Skin of body (tissue), 2 donors: ENCODE results near the gene TSPAN1. TPM values are rescaled to one million over a fixed set of nuclear protein-coding genes. Genes with fewer than 3 reads are reported as not detected.

Experiments
- DNase-seq: peaks from one replicate; lab custom pipeline; 2025; lab: John Stamatoyannopoulos, UW
- total RNA-seq: library from RNA; depleted of rRNA; stranded (reverse); fragments of >200 nt; gene quantifications from one replicate; pipeline ENCODE4 v1.2.3, GENCODE V29; 2014

The TSPAN1 gene
- 0.39 TPM for total RNA-seq

GRCh38 chr1:46174448-46175231 lies at the start of gene TSPAN1:
Gene TSPAN1 (plus strand): TSS chr1:46175087. CDS start chr1:46181108, 6,021 bp downstream.
- no peak for DNase-seq

- DNase-seq: no peak
Observed at GRCh38 chr1:46128344-46128743, 46.5 kb upstream of the TSPAN1 start.

GRCh38 chr1:46130121-46130520 lies 44.8 kb upstream of the TSPAN1 start:
- DNase-seq: no peak

- no peak for DNase-seq
Observed at GRCh38 chr1:46130606-46131005, 44.3 kb upstream of the TSPAN1 start.

- no peak for DNase-seq
Observed at GRCh38 chr1:46131093-46131492, 43.8 kb upstream of the TSPAN1 start.

GRCh38 chr1:46131712-46132528 lies 43.0 kb upstream of the TSPAN1 start:
- no peak for DNase-seq

GRCh38 chr1:46132529-46133180 lies 42.2 kb upstream of the TSPAN1 start, which contains the start of gene PIK3R3:
Gene PIK3R3 (minus strand): TSS chr1:46132629. CDS start chr1:46131952, 677 bp downstream.
- DNase-seq: peak; percentile 99

- no peak for DNase-seq
Observed at GRCh38 chr1:46133181-46133658, 41.7 kb upstream of the TSPAN1 start.

- DNase-seq: no peak
Observed at GRCh38 chr1:46133781-46134350, 41.0 kb upstream of the TSPAN1 start.

GRCh38 chr1:46134660-46135331 lies 40.1 kb upstream of the TSPAN1 start:
- no peak for DNase-seq

- no peak for DNase-seq
Observed at GRCh38 chr1:46136711-46137110, 38.2 kb upstream of the TSPAN1 start.

- no peak for DNase-seq
Observed at GRCh38 chr1:46137916-46138315, 37.0 kb upstream of the TSPAN1 start.

GRCh38 chr1:46148318-46148717 lies 26.6 kb upstream of the TSPAN1 start:
- no peak for DNase-seq

- no peak for DNase-seq
Observed at GRCh38 chr1:46150085-46150484, 24.8 kb upstream of the TSPAN1 start.

- no peak for DNase-seq
Observed at GRCh38 chr1:46152016-46152415, 22.9 kb upstream of the TSPAN1 start.

- no peak for DNase-seq
Observed at GRCh38 chr1:46153228-46153627, 21.7 kb upstream of the TSPAN1 start.

GRCh38 chr1:46153732-46154131 lies 21.2 kb upstream of the TSPAN1 start:
- no peak for DNase-seq

GRCh38 chr1:46157916-46158311 lies 17.0 kb upstream of the TSPAN1 start:
- DNase-seq: no peak

- no peak for DNase-seq
Observed at GRCh38 chr1:46158312-46159281, 16.3 kb upstream of the TSPAN1 start.

GRCh38 chr1:46159516-46159915 lies 15.4 kb upstream of the TSPAN1 start:
- DNase-seq: no peak
